Activated naive CD8-positive, alpha-beta T cell treated with anti-CD3 and anti-CD28 coated beads for 36 hours (primary cell): ENCODE measurements around the gene PLA2G4A. TPM values are rescaled to one million over a fixed set of nuclear protein-coding genes. Genes with fewer than 3 reads are reported as not detected.

ENCODE experiments used
- DNase-seq: peaks from one replicate; pipeline ENCODE4 v3.0.0; 2021
- H3K27ac Mint-ChIP-seq: one replicate; pipeline ENCODE4 v1.8.0; 2022; ENCODE audit warnings: mild to moderate bottlenecking, moderate library complexity, mixed read lengths
- H3K27me3 Mint-ChIP-seq: one replicate; pipeline ENCODE4 v1.8.0; 2022; ENCODE audit warnings: mild to moderate bottlenecking, mixed read lengths
- H3K36me3 Mint-ChIP-seq: one replicate; pipeline ENCODE4 v1.8.0; 2021; ENCODE audit warnings: mild to moderate bottlenecking, mixed read lengths
- H3K4me1 Mint-ChIP-seq: one replicate; pipeline ENCODE4 v1.8.0; 2021; ENCODE audit warnings: mixed read lengths
- H3K4me3 Mint-ChIP-seq: one replicate; pipeline ENCODE4 v1.8.0; 2022; ENCODE audit warnings: mild to moderate bottlenecking, moderate library complexity, mixed read lengths
- H3K9me3 Mint-ChIP-seq: one replicate; pipeline ENCODE4 v1.8.0; 2022; ENCODE audit warnings: mixed read lengths
- total RNA-seq, 2 experiments: library from RNA; stranded (reverse); gene quantifications; one replicate each; pipeline ENCODE4 v1.2.3, GENCODE V29; 2021

The PLA2G4A gene
- total RNA-seq, 2 experiments from 2014 or later: 0.37 to 0.48 TPM

GRCh38 chr1:186950547-186950946 is 121.8 kb downstream of the PLA2G4A start:
- no peak for DNase-seq

GRCh38 chr1:186953876-186954275 is 125.1 kb downstream of the PLA2G4A start:
- H3K4me1 Mint-ChIP-seq: peaks cover 2% of the 10 kb centered on the region
- no peak overlapping the region for H3K4me3 Mint-ChIP-seq
- no peaks in the 10 kb centered on the region for H3K36me3 Mint-ChIP-seq
- no peak overlapping the region for H3K27ac Mint-ChIP-seq
- no peaks in the 10 kb centered on the region for H3K9me3 Mint-ChIP-seq
- H3K27me3 Mint-ChIP-seq: peaks cover 4% of the 10 kb centered on the region
- no peak for DNase-seq

More at GRCh38 chr1:186950547-186950946, 121.8 kb downstream of the PLA2G4A start:
- Mint-ChIP-seq H3K36me3 (no peaks in the 10 kb centered on the region), H3K9me3 (no peaks in the 10 kb centered on the region), H3K4me1 (peaks cover 2% of the 10 kb centered on the region), H3K27ac (no peak overlapping the region), H3K4me3 (no peak overlapping the region), H3K27me3 (peaks cover 4% of the 10 kb centered on the region)

GRCh38 chr1:186957314-186957713 is 128.6 kb downstream of the PLA2G4A start:
- DNase-seq: no peak
- Mint-ChIP-seq H3K4me3 (no peak overlapping the region), H3K27ac (no peak overlapping the region), H3K36me3 (no peaks in the 10 kb centered on the region), H3K27me3 (no peaks in the 10 kb centered on the region), H3K4me1 (no peaks in the 10 kb centered on the region), H3K9me3 (no peaks in the 10 kb centered on the region)

GRCh38 chr1:186958520-186958919 is 129.8 kb downstream of the PLA2G4A start:
- Mint-ChIP-seq H3K4me3 (no peak overlapping the region), H3K27ac (no peak overlapping the region), H3K36me3 (no peaks in the 10 kb centered on the region), H3K27me3 (no peaks in the 10 kb centered on the region), H3K9me3 (no peaks in the 10 kb centered on the region), H3K4me1 (no peaks in the 10 kb centered on the region)
- no peak for DNase-seq

- H3K27me3 Mint-ChIP-seq: no peaks in the 10 kb centered on the region
- no peaks in the 10 kb centered on the region for H3K36me3 Mint-ChIP-seq
- H3K4me1 Mint-ChIP-seq: no peaks in the 10 kb centered on the region
- no peak for DNase-seq
- H3K9me3 Mint-ChIP-seq: no peaks in the 10 kb centered on the region
- H3K4me3 Mint-ChIP-seq: no peak overlapping the region
- H3K27ac Mint-ChIP-seq: no peak overlapping the region
These were observed 132.1 kb downstream of the PLA2G4A start for GRCh38 chr1:186960861-186961260.

GRCh38 chr1:186965847-186966246 is 137.1 kb downstream of the PLA2G4A start:
- H3K27me3 Mint-ChIP-seq: no peaks in the 10 kb centered on the region

GRCh38 chr1:186966456-186966855 is 137.7 kb downstream of the PLA2G4A start:
- Mint-ChIP-seq H3K9me3 (no peaks in the 10 kb centered on the region), H3K27me3 (no peaks in the 10 kb centered on the region), H3K4me1 (no peaks in the 10 kb centered on the region), H3K4me3 (no peak overlapping the region), H3K27ac (no peak overlapping the region), H3K36me3 (no peaks in the 10 kb centered on the region)
- DNase-seq: no peak

More at GRCh38 chr1:186965847-186966246, 137.1 kb downstream of the PLA2G4A start:
- Mint-ChIP-seq H3K9me3 (no peaks in the 10 kb centered on the region), H3K4me1 (no peaks in the 10 kb centered on the region), H3K36me3 (no peaks in the 10 kb centered on the region), H3K27ac (no peak overlapping the region), H3K4me3 (no peak overlapping the region)
- no peak for DNase-seq

- DNase-seq: no peak
- Mint-ChIP-seq H3K27me3 (no peaks in the 10 kb centered on the region), H3K4me3 (no peak overlapping the region), H3K27ac (no peak overlapping the region), H3K36me3 (no peaks in the 10 kb centered on the region), H3K9me3 (no peaks in the 10 kb centered on the region), H3K4me1 (no peaks in the 10 kb centered on the region)
These were observed 139.1 kb downstream of the PLA2G4A start for GRCh38 chr1:186967656-186968394.

- no peak for DNase-seq
- Mint-ChIP-seq H3K36me3 (no peaks in the 10 kb centered on the region), H3K4me3 (no peak overlapping the region), H3K4me1 (no peaks in the 10 kb centered on the region), H3K27me3 (peaks cover 3% of the 10 kb centered on the region), H3K9me3 (no peaks in the 10 kb centered on the region), H3K27ac (no peak overlapping the region)
These were observed 146.0 kb downstream of the PLA2G4A start for GRCh38 chr1:186974774-186975181.

GRCh38 chr1:186975220-186975619 is 146.5 kb downstream of the PLA2G4A start:
- Mint-ChIP-seq H3K27ac (no peak overlapping the region), H3K4me3 (no peak overlapping the region), H3K9me3 (no peaks in the 10 kb centered on the region), H3K36me3 (no peaks in the 10 kb centered on the region), H3K27me3 (peaks cover 7% of the 10 kb centered on the region), H3K4me1 (no peaks in the 10 kb centered on the region)
- DNase-seq: no peak

- H3K9me3 Mint-ChIP-seq: no peaks in the 10 kb centered on the region
- H3K36me3 Mint-ChIP-seq: no peaks in the 10 kb centered on the region
- no peaks in the 10 kb centered on the region for H3K4me1 Mint-ChIP-seq
- H3K27me3 Mint-ChIP-seq: peaks cover 8% of the 10 kb centered on the region
- DNase-seq: no peak
- H3K4me3 Mint-ChIP-seq: no peak overlapping the region
- no peak overlapping the region for H3K27ac Mint-ChIP-seq
These were observed 148.0 kb downstream of the PLA2G4A start for GRCh38 chr1:186976700-186977099.

- Mint-ChIP-seq H3K9me3 (no peaks in the 10 kb centered on the region), H3K27me3 (peaks cover 8% of the 10 kb centered on the region)
These were observed 148.7 kb downstream of the PLA2G4A start for GRCh38 chr1:186977266-186977957.

GRCh38 chr1:186978596-186979556 is 150.1 kb downstream of the PLA2G4A start:
- Mint-ChIP-seq H3K4me3 (no peak overlapping the region), H3K27ac (no peak overlapping the region), H3K9me3 (no peaks in the 10 kb centered on the region), H3K36me3 (no peaks in the 10 kb centered on the region), H3K27me3 (peaks cover 8% of the 10 kb centered on the region), H3K4me1 (no peaks in the 10 kb centered on the region)
- no peak for DNase-seq

More at GRCh38 chr1:186977266-186977957, 148.7 kb downstream of the PLA2G4A start:
- Mint-ChIP-seq H3K4me3 (no peak overlapping the region), H3K27ac (no peak overlapping the region), H3K4me1 (no peaks in the 10 kb centered on the region), H3K36me3 (no peaks in the 10 kb centered on the region)
- DNase-seq: no peak

GRCh38 chr1:186980400-186980799 is 151.7 kb downstream of the PLA2G4A start:
- DNase-seq: no peak
- no peak overlapping the region for H3K4me3 Mint-ChIP-seq
- peaks cover 8% of the 10 kb centered on the region for H3K27me3 Mint-ChIP-seq
- no peak overlapping the region for H3K27ac Mint-ChIP-seq
- H3K36me3 Mint-ChIP-seq: no peaks in the 10 kb centered on the region
- no peaks in the 10 kb centered on the region for H3K4me1 Mint-ChIP-seq
- H3K9me3 Mint-ChIP-seq: no peaks in the 10 kb centered on the region

- Mint-ChIP-seq H3K27ac (no peak overlapping the region), H3K9me3 (no peaks in the 10 kb centered on the region), H3K4me3 (no peak overlapping the region), H3K27me3 (peaks cover 8% of the 10 kb centered on the region), H3K4me1 (no peaks in the 10 kb centered on the region), H3K36me3 (no peaks in the 10 kb centered on the region)
- DNase-seq: no peak
These were observed 153.4 kb downstream of the PLA2G4A start for GRCh38 chr1:186982116-186982515.
